Measurements from ENCODE around the gene ESRRG. TPM values are rescaled to one million over a fixed set of nuclear protein-coding genes. Genes with fewer than 3 reads are reported as not detected.

ESRRG gene
- total RNA-seq, 2 donors from 2014 or later = 0.09 TPM; not detected in 1

DNA sequence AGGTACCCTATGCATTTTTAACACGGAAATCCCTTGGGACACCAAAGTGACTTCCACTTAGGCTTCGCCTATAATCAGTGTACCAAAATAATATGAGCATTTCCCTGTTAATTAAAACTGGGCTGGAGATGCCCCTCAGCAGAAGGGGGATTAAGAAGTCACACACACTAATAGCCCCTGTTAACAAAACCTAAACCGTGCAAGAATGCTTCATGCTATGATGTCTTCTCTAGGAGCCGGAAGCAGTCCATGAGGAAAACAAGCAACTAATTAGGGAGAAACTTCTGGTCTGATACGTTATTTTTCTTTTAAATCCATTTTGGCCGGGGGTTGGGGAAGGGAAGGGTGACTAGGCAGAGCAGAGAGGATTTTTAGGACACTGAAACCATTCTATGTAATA, 123.4 kb downstream of the ESRRG start:
- intact Hi-C loops (cut with DNase I) = no loop called here
- no peak for DNase-seq (ENCODE audit: low spot score)

DNA sequence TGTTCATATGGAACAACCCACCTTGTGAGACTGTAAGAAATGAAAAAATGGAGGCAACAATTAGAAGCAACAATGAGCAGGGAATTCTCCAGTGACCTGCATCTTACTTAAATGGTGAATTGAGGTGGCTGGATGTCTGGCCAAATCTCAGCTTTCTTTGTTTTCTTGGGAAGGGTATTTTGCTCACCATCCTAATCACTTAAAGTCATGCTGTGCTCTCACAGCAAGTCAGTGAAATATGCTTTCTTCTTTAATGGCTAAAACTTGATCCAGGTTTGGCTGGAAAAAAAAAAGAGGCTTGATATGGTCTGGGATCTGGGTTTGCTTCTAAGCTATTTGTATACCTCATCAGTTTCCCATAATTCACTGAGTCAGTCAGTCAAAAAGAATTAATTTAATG, 124.8 kb downstream of the ESRRG start:
- DNase-seq (ENCODE audit: low spot score) = no peak
- intact Hi-C loops (cut with DNase I) = no loop called here

DNA sequence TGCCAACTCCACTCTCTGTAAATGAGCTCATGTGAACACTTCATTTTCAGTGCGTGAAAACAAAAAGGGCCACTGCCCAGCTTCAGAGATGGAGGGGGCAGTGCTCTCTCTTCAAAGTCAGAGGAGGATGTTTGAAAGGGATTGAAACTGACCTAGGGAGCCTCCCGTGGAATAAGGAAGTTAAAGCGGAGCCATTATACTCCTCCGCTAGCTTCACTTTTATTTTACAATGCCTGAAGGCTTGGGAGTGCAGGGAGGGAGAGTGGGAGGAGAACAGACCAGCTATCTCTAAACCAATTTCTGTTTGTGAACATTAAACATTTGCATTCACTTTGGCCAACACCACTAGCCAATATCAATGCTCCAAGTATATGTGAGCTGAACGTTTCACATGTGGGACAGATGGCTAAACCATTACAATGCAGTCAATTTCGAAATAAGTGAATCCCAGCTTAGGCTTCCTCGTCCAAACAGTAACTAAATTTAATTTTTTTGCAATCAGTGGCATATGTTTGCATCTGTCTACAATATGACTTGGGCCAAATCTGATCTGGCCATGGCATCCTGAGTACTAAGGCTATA, 126.9 kb downstream of the ESRRG start:
- no peak for DNase-seq (ENCODE audit: low spot score)
- intact Hi-C loops (cut with DNase I) = no loop called here

DNA sequence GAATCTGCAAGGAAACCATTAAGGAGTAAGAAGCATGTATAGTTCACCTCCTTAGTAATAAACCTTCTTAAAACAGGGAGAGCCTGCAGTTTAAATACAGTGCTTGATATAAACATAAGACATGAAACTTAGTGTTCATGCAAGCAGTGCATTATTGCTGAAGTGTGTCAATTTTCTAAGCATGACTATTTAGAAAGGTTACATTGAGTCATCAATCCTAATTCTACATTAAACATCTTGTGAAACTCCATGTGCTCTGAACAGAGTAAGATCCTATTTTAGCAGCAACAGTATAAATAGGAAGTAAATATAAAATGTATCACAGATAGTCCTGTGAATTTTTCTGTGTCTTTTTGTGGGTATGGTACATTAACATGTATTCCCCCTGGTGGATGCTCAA, 135.5 kb downstream of the ESRRG start:
- intact Hi-C loops (cut with DNase I) = no loop called here
- no peak for DNase-seq (ENCODE audit: low spot score)

DNA sequence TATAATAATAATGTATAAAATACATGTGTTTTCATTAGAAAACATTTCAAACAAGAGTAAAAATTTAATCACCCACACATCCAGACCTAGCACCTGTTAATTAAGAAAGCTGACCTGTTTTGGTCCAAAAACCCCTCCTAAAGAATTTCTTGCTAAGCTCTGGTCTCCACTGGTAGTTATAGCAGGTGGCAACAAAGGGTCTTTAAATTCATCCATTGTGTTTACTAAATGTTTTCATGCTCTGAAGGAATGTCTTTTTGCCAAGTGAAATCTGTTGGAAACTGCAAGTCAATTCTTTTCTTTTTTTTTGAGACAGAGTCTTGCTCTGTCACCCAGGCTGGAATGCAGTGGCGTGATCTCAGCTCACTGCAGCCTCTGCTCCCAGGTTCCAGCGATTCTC, 141.1 kb downstream of the ESRRG start:
- intact Hi-C loops (cut with DNase I) = no loop called here
- DNase-seq (ENCODE audit: low spot score) = no peak

DNA sequence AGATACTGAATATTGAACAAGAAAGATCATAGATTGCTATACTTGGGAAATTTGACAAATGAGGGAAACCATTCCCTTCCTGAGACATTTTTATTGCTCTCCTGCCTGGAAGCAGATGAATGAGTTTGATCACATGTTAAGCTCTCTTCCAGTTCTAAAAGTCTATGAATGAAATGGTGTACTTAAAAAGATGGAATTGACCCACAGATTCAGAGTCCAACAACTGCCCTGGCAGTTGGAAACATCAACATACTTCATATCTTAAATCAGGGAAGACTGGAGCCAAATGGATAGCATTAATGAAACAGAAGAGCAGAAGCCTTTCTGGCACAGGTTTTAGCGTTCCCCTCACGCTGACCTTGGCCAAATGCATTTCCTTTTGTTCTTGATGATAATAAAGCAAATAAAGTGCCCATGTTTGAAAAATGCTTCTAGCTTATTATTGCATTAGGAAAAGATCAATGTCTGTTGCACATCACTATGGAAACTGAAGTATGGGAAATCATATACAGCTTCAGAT, 142.6 kb downstream of the ESRRG start:
- intact Hi-C loops (cut with DNase I) = no loop called here
- no peak for DNase-seq (ENCODE audit: low spot score)

DNA sequence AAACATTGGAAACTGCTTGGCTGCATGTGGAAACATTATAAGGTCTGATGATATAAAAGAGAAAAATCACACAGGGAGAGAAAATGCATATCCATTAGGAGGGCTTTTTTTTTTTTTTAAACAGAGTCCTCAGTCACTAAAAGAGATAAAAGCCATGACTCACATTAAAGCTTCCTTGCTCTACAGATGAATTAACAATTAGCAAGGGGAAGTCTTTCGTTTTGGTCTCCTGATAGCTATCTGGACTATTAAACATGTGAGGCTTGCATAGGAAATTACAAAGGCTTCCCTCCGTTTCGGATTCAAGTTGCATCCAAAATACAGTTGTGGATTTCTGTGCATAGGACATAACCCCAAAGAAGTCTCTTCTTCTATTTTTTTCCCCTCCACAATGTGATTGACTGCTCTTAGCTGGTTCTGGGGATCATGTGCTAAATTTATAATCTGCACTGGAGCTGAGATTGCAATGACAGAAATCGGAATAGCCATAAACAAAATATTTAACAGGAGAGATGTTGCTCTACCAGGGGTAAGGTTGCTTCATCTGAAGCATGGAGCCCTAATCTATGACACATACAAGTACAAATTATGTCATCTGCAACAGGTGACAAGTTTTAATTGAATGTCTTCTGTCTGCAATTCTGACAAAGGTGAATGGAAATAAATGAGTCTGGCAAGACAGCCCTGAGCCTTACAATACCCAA, 146.8 kb downstream of the ESRRG start:
- DNase-seq (ENCODE audit: low spot score) = no peak
- intact Hi-C loops (cut with DNase I) = no loop called here

DNA sequence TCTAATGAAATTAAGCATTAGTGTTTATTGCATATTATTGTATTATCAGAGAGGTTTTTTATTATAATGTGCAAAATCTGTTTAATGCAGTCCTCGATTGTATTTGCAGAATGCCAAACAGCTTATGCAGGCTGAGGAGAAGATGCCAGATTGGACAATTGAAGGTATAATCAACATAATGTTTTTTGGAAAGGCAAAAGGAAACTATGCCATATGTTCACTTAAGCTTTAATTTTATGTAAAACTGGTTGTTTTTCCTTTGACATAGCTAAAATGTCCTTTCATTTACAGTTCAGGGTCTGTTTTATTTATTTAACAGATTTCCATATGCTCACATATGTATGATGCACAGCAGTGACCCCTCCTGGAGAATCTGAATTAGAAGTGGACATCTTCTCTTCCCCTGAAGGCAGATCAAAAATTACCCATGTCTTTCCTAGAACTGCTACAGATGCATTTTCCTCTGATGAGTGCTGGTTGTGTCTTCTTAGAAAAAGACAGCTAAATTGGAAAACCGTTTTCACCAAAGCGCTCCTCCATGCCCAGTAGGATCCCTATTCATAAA, 156.5 kb downstream of the ESRRG start:
- intact Hi-C loops (cut with DNase I) = loop anchor here in 1 of 2 donors (5.0 kb wide), 1 partner anchor 1201 kb away; no protein-coding TSS in a partner anchor
- DNase-seq (ENCODE audit: low spot score) = no peak

DNA sequence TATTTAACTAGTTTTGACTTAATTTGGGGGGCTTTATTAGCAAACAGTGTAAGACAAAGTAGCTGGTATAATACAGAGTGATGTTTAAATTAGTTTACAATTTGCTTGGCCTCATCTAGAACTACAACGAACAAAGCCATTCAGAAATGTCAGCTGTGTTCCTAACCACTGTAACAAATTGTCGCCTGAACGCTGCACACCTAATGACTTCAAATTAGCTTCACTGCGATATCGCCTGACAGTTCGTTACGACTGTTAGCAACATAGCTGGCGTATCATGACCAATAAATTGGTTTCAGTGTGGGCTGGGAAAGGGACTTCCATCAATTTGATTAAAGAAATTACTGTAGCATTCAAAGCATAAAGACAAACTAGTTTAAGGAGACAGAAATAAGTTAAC, 160.1 kb downstream of the ESRRG start:
- DNase-seq (ENCODE audit: low spot score) = no peak
- intact Hi-C loops (cut with DNase I) = no loop called here

DNA sequence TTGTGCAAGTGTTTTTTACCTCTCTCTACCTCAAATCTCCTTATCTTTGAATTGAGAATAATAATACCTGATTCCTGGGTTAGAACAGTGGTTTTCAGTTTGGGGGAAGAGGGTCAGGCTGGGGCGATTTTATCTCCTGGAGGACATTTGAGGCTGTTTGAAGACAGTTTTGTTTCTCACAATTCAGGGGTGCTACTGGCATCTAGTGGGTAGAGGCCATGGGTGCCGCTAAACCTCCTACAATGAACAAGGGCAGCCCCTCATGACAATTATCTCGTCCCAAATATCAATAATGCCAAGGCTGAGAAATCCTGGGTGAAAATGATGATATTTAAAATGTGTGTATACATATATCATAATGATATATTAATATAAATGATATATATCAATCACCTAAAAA, 160.8 kb downstream of the ESRRG start:
- DNase-seq (ENCODE audit: low spot score) = no peak
- intact Hi-C loops (cut with DNase I) = no loop called here

DNA sequence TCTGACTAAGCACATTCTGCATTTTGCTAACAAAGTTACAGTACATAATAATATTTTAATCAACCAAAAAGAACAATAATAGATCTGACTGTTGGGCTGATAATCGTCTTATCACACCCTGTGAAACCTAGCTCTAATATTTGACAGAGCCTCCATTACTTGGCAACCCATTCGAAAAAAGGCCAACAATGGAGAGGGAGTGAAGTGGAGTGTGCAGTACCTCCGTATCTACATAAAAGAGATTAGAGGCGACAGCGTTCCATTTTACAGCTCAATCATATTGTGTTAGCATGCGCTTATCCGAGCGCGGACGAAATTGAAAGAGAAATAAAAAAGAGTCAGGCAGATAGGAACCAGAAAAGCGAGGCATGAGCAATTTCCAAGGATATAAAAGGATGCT, 162.7 kb downstream of the ESRRG start:
- no peak for DNase-seq (ENCODE audit: low spot score)
- intact Hi-C loops (cut with DNase I) = no loop called here

DNA sequence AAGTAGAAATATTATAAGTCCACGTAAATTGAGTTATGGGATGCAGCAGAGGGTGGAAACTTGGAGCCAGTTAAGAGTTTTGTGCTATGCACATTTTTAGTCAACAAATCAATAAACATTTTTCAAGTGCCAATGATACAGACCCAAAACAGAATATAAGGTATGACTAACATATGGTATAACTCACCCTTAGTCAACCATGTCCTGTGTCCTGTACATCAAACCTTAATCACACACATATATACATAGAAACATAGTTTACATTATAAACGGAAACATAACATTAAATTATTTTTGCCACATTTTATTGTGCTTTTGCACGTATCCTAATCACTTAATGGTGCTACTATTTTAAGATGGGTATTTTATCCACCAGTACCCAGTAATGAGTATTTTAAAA, 163.9 kb downstream of the ESRRG start:
- intact Hi-C loops (cut with DNase I) = no loop called here
- no peak for DNase-seq (ENCODE audit: low spot score)

DNA sequence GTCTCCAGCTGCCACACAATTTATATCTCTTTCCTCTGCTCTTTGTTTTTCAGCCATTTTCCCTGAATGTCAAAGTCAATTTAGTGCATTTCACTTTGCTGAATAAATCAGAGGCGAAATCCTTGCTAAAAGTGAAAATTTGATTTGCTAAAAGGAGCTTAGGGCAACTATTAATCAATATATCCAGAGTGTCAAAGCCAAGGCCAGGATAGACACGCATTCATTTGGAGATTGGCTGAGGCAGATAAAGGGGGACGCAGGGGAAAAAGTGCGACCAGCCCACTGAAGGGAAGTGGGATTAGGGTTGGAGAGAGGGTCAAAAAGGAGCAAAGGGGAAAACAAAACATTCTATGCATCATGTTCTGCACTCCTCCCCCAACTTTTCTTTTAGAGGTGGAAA, 167.6 kb downstream of the ESRRG start:
- DNase-seq (ENCODE audit: low spot score) = no peak
- intact Hi-C loops (cut with DNase I) = no loop called here

DNA sequence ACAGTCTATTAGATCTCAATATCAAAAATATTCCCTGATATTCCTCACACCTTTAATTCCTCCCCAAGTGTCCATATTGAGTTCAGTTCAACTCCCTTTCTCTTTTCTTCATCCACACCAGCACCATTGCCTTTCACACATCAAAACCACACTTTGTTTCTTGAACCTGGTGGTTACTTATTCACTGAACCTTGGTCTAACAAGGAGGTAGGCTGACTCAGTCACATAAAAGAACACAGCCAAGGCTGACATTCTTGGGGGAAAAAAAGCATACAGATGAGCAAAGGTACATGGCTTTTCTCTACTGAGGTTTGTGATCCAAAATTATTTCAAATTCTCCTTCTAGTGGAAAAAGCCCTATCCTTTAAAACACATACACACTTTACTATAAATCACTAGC, 168.3 kb downstream of the ESRRG start:
- no peak for DNase-seq (ENCODE audit: low spot score)
- intact Hi-C loops (cut with DNase I) = no loop called here

DNA sequence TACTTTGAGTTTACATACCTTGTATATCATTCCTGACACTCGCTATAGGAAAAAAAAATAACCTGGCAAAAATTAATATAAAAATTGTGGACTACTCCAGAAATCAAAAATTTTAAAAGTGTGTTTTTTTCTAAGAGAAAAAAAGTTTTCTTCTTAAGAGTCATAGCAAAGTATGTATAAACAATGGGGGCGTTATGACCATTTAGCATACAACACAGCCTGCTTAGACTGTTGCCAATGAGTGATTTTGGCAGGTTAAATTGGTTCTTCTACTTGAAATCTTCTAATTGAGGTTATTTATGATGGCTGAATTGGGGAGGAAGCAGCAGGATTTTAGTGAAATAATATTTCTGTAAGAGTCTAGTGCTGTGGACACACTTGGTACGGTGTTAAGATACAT, 169.5 kb downstream of the ESRRG start:
- intact Hi-C loops (cut with DNase I) = no loop called here
- DNase-seq (ENCODE audit: low spot score) = no peak

DNA sequence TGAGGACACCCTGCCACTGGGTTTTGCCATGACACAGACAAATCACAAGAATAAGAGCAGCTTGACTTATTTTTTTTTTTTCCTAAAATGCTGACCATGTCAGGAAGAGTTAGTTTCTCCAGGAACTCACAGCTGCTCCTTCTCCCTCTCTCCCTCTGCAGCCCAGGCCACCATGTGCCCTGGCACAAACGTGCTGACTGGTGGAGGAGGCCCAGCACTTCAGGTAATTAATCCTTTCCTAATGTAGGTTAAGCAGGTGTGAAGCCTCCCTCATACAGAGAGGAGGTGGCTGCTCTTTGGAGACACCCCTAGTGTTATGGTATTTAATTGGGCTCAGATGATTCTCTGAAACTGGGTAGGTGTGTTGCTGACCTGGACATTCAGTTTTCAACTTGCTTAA, 170.2 kb downstream of the ESRRG start:
- DNase-seq (ENCODE audit: low spot score) = no peak
- intact Hi-C loops (cut with DNase I) = no loop called here

DNA sequence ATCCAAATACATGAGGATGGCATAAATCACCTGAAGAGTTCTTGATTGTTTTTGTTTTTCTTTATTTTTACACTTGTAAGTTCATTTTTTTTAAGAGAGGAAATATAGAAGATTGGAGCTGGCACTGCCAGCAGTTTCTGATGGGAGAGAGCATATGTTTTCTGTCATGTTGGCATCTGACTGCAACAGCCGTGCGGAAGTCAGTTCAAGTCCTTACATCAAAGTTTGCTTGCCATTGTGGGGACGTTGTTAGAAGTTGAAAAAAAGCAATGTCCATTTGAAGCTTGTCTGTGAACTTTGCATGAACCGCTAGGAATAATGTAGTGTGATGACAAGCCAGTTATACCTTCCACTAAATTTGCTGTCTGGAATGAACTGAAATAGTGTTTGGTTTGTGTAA, 173.4 kb downstream of the ESRRG start:
- intact Hi-C loops (cut with DNase I) = no loop called here
- DNase-seq (ENCODE audit: low spot score) = no peak

DNA sequence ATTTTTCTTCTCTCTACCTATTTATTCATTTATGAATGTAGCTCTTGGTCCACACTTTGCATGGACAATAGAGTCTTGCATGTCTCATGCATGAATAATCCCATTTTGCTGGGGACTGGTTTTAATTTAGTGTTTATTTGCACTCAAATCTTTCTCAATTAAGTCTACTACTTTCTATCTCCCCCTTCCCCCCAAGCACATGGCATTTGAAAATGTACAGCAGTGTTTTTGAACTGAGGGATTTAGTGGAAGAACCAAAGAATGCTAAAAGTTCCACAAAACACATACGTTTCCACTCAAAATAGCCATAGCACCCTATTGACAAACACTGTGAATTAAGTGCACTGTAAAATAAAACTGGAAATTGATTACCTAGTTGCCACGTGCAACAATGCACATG, 180.5 kb downstream of the ESRRG start:
- intact Hi-C loops (cut with DNase I) = no loop called here
- no peak for DNase-seq (ENCODE audit: low spot score)

DNA sequence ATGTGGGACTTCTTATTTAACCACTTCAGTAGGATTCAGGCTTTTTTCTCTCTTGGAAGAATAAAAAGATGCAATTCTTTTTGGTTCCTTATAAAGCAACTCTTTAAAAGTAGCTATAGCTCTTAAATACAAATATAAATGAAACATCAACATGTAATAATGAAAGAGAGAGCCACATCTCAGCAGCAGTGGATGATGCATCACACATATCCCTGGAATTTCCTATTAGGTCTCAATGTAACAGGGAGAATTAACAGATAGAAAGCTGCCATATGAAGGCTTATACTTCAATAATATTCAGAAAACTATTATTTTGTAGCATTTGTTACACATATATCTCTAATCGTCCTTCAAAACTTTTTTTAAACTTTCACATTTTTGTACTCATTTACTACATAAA, 181.0 kb downstream of the ESRRG start:
- no peak for DNase-seq (ENCODE audit: low spot score)
- intact Hi-C loops (cut with DNase I) = no loop called here

DNA sequence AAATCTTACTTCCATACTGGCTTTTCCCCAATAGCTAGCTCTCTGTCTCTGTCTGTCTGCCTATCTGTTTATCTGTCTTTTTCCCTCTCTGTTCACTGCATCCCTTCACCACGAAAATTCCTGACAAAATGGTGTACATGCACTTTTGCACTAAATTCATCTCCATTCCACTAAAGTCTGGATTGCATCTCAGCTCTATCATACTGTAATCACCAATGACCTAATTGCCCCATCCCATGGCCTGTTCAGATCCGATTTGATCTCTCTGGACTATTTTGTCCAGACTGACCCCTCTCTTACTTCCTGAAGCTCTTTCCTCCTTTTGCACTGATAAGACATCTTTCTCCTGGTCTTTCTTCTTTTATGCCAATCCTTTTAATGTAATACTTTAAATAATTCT, 187.5 kb downstream of the ESRRG start:
- intact Hi-C loops (cut with DNase I) = no loop called here
- DNase-seq (ENCODE audit: low spot score) = no peak

DNA sequence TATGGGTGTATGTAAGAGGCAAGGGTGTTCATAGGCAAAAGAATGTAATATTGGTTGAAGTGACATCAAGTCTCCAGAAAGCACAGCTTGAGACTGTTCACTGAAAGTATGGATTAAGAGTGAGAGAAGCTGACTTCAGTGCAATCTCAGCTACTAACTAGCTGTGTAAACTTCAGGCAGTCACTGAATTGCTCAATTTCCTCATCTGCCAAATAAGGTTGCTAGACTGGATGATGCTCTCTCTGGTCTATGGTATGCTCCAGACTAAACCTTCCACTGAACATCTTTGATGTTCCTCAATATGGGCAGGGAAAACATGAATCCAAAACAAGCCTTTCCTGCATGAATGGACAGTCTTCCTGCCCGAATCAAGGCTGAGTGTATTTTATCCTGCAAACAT, 188.2 kb downstream of the ESRRG start:
- intact Hi-C loops (cut with DNase I) = no loop called here
- DNase-seq (ENCODE audit: low spot score) = no peak

Measured in posterior vena cava (tissue), 2 donors.